HEK293 (cell line): ENCODE measurements around the gene SCRN1.

Experiments used
- MZF1 ChIP-seq: fragments of 450-650 bp; formaldehyde crosslinking; IDR thresholded peaks from 2 replicates; pipeline ENCODE4 v1.5.1; 2017; ENCODE audit warnings: missing biosample characterization, missing genetic modification characterization, borderline replicate concordance
- PRDM10 ChIP-seq: fragments of 450-650 bp; formaldehyde crosslinking; IDR thresholded peaks from 2 replicates; pipeline ENCODE4 v1.5.1; 2016; ENCODE audit warnings: missing biosample characterization, missing genetic modification characterization
- TCF7L2 ChIP-seq: IDR thresholded peaks from 2 replicates; pipeline ENCODE4 v1.6.1; 2011; ENCODE audit warnings: low read depth, mild to moderate bottlenecking, inconsistent platforms, low read length, moderate library complexity, borderline replicate concordance
- ZNF132 ChIP-seq: fragments of 450-650 bp; formaldehyde crosslinking; IDR thresholded peaks from 2 replicates; pipeline ENCODE4 v1.5.1; 2017; ENCODE audit warnings: missing biosample characterization, missing genetic modification characterization, borderline replicate concordance
- ZNF239 ChIP-seq: fragments of 450-650 bp; formaldehyde crosslinking; IDR thresholded peaks from 2 replicates; pipeline ENCODE4 v1.5.1; 2016; ENCODE audit warnings: missing biosample characterization, missing genetic modification characterization
- TF ChIP-seq, protein P1 (sequence below): IDR thresholded peaks from 2 replicates; pipeline ENCODE4 v1.6.1; 2011; ENCODE audit warnings: mild to moderate bottlenecking, low read depth, low read length, borderline replicate concordance

GRCh38 chr7:30003098-30003497 lies 13.5 kb upstream of the SCRN1 start:
- TF ChIP-seq ZNF132 (tag by site-specific recombination) (no peak), TCF7L2 (no peak), ZNF239 (tag by site-specific recombination) (no peak), MZF1 (tag by site-specific recombination) (no peak), PRDM10 (tag by site-specific recombination) (no peak)
- TF ChIP-seq, protein P1, sequence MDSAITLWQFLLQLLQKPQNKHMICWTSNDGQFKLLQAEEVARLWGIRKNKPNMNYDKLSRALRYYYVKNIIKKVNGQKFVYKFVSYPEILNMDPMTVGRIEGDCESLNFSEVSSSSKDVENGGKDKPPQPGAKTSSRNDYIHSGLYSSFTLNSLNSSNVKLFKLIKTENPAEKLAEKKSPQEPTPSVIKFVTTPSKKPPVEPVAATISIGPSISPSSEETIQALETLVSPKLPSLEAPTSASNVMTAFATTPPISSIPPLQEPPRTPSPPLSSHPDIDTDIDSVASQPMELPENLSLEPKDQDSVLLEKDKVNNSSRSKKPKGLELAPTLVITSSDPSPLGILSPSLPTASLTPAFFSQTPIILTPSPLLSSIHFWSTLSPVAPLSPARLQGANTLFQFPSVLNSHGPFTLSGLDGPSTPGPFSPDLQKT, result no peak
